HFFc6 (cell line): ENCODE data around the gene ADPRH. TPM values are rescaled to one million over a fixed set of nuclear protein-coding genes. Genes with fewer than 3 reads are reported as not detected.

Experiments
- DNase-seq: peaks from one replicate; pipeline ENCODE4 v3.0.0-alpha.2; 2018
- H3K27ac Mint-ChIP-seq: 2 replicates; pipeline ENCODE4 v1.8.0; 2020; ENCODE audit warnings: mild to moderate bottlenecking, mixed read lengths
- H3K27me3 Mint-ChIP-seq: 2 replicates; pipeline ENCODE4 v1.8.0; 2021; ENCODE audit warnings: mild to moderate bottlenecking, moderate library complexity, mixed read lengths; ENCODE audit not compliant: insufficient read depth
- H3K36me3 Mint-ChIP-seq: 2 replicates; pipeline ENCODE4 v1.8.0; 2021; ENCODE audit warnings: low read depth, mixed read lengths
- H3K4me1 Mint-ChIP-seq: 2 replicates; pipeline ENCODE4 v1.8.0; 2020; ENCODE audit warnings: low read depth, mixed read lengths
- H3K4me3 Mint-ChIP-seq: 2 replicates; pipeline ENCODE4 v1.8.0; 2020; ENCODE audit warnings: mild to moderate bottlenecking, moderate library complexity, mixed read lengths
- H3K9me3 Mint-ChIP-seq: 2 replicates; pipeline ENCODE4 v1.8.0; 2020; ENCODE audit warnings: mild to moderate bottlenecking, mixed read lengths
- CTCF ChIP-seq: fragments of 200-600 bp; sonication (generic); IDR thresholded peaks from 2 replicates; pipeline ENCODE4 v1.5.0; 2021; ENCODE audit warnings: antibody characterized with exemption, mild to moderate bottlenecking
- total RNA-seq, 6 experiments: library from RNA; stranded (reverse); fragmentation: NEBNext Ultra II Directional; extraction: Animal tissue kit (Norgen Biotek cat#: 25700); gene quantifications; 2 replicates in 1 of 6; 3 replicates in 5 of 6; pipeline ENCODE4 v1.2.3, GENCODE V29; 2021

The ADPRH gene
- total RNA-seq, 6 experiments from 2014 or later: 0.10 to 1.8 (median 0.19) TPM

- H3K36me3 Mint-ChIP-seq: no peaks in the 10 kb centered on the region
- no peaks in the 10 kb centered on the region for H3K9me3 Mint-ChIP-seq
- DNase-seq: peak; percentile 34
- no peak for TF ChIP-seq CTCF
- H3K27me3 Mint-ChIP-seq: peaks cover 27% of the 10 kb centered on the region
- no peaks in the 10 kb centered on the region; the same call in 1 of the 2 replicates for H3K4me1 Mint-ChIP-seq
- no peak overlapping the region for H3K4me3 Mint-ChIP-seq
- H3K27ac Mint-ChIP-seq: no peak overlapping the region
Measured at GRCh38 chr3:119604878-119605277, 25.6 kb downstream of the ADPRH start.

- H3K4me1 Mint-ChIP-seq: no peaks in the 10 kb centered on the region; the same call in 1 of the 2 replicates
- H3K4me3 Mint-ChIP-seq: no peak overlapping the region
- H3K27me3 Mint-ChIP-seq: peaks cover 22% of the 10 kb centered on the region
- TF ChIP-seq CTCF: no peak
- no peak for DNase-seq
- H3K36me3 Mint-ChIP-seq: no peaks in the 10 kb centered on the region
- no peak overlapping the region for H3K27ac Mint-ChIP-seq
- no peaks in the 10 kb centered on the region for H3K9me3 Mint-ChIP-seq
Measured at GRCh38 chr3:119608405-119609000, 29.2 kb downstream of the ADPRH start.

GRCh38 chr3:119609301-119609700 is 30.0 kb downstream of the ADPRH start:
- no peak overlapping the region for H3K4me3 Mint-ChIP-seq
- no peak for TF ChIP-seq CTCF
- no peaks in the 10 kb centered on the region; the same call in 1 of the 2 replicates for H3K4me1 Mint-ChIP-seq
- H3K9me3 Mint-ChIP-seq: no peaks in the 10 kb centered on the region
- no peaks in the 10 kb centered on the region for H3K36me3 Mint-ChIP-seq
- no peak for DNase-seq
- peaks cover 25% of the 10 kb centered on the region for H3K27me3 Mint-ChIP-seq
- H3K27ac Mint-ChIP-seq: no peak overlapping the region

- peaks cover 31% of the 10 kb centered on the region for H3K27me3 Mint-ChIP-seq
- no peaks in the 10 kb centered on the region for H3K4me1 Mint-ChIP-seq
- H3K27ac Mint-ChIP-seq: no peak overlapping the region
- H3K4me3 Mint-ChIP-seq: no peak overlapping the region
- H3K36me3 Mint-ChIP-seq: no peaks in the 10 kb centered on the region
- H3K9me3 Mint-ChIP-seq: no peaks in the 10 kb centered on the region
- DNase-seq: no peak
- no peak for TF ChIP-seq CTCF
Measured at GRCh38 chr3:119611664-119612063, 32.4 kb downstream of the ADPRH start.

GRCh38 chr3:119613201-119613600 is 33.9 kb downstream of the ADPRH start:
- DNase-seq: no peak
- no peaks in the 10 kb centered on the region for H3K36me3 Mint-ChIP-seq
- TF ChIP-seq CTCF: no peak
- no peak overlapping the region for H3K27ac Mint-ChIP-seq
- peaks cover 33% of the 10 kb centered on the region for H3K27me3 Mint-ChIP-seq
- no peak overlapping the region for H3K4me3 Mint-ChIP-seq
- H3K4me1 Mint-ChIP-seq: no peaks in the 10 kb centered on the region
- H3K9me3 Mint-ChIP-seq: no peaks in the 10 kb centered on the region
